ENCODE measurements around the gene HDAC5. TPM values are rescaled to one million over a fixed set of nuclear protein-coding genes. Genes with fewer than 3 reads are reported as not detected.
"Not testable (repeated sequence)": the region's sequence is repeated elsewhere in the genome, so short reads cannot be mapped to it uniquely, and the experiment has no call there.

The HDAC5 gene
- total RNA-seq, 3 donors from 2014 or later = 18.9 to 48.3 (median 32.4) TPM

DNA sequence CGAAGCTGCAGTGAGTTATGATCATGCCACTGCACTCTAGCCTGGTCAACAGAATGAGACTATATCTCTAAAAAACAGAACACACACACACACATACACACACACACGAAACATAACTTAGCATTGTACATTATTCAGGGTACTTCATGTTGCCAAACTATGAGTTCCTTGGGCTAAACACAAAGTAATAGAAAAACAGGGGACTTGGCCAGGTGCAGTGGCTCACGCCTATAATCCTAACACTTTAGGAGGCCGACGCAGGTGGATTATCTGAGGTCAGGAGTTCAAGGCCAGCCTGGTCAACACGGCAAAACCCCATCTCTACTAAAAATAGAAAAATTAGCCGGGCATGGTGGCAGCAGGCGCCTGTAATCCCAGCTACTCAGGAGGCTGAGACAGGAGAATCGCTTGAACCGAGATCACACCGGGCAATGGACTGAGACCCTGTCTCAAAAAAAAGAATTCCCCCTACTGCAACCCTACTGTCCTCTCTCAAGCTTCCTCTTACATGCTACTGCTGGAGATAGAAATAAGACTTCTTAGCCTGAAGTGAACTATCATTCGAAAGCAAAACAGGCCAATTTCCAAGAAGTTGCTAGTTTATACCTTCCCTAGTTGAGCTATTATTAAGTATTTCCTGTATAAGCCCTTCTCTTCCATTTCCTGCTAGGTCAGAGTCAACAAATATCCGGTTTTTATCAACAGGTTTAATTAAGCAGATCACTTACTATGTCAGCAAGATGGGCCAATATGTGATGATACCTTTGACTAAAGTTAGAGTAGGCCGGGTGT lies 64.1 kb downstream of the HDAC5 start:
- intact Hi-C loops (cut with DNase I, micrococcal nuclease) = no loop called here
- Histone ChIP-seq H3K9me3 (no peaks in the 10 kb centered on the region), H3K4me1 (ENCODE audit: low read depth) (no peaks in the 10 kb centered on the region), H3K4me3 (no peak overlapping the region), H3K36me3 (ENCODE audit: low read depth) (no peaks in the 10 kb centered on the region)
- TF ChIP-seq, protein P1, sequence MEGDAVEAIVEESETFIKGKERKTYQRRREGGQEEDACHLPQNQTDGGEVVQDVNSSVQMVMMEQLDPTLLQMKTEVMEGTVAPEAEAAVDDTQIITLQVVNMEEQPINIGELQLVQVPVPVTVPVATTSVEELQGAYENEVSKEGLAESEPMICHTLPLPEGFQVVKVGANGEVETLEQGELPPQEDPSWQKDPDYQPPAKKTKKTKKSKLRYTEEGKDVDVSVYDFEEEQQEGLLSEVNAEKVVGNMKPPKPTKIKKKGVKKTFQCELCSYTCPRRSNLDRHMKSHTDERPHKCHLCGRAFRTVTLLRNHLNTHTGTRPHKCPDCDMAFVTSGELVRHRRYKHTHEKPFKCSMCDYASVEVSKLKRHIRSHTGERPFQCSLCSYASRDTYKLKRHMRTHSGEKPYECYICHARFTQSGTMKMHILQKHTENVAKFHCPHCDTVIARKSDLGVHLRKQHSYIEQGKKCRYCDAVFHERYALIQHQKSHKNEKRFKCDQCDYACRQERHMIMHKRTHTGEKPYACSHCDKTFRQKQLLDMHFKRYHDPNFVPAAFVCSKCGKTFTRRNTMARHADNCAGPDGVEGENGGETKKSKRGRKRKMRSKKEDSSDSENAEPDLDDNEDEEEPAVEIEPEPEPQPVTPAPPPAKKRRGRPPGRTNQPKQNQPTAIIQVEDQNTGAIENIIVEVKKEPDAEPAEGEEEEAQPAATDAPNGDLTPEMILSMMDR (IDR thresholded peaks at IDR 0.05) = no peak
- DNase-seq (no peak), ATAC-seq (no peak)

DNA sequence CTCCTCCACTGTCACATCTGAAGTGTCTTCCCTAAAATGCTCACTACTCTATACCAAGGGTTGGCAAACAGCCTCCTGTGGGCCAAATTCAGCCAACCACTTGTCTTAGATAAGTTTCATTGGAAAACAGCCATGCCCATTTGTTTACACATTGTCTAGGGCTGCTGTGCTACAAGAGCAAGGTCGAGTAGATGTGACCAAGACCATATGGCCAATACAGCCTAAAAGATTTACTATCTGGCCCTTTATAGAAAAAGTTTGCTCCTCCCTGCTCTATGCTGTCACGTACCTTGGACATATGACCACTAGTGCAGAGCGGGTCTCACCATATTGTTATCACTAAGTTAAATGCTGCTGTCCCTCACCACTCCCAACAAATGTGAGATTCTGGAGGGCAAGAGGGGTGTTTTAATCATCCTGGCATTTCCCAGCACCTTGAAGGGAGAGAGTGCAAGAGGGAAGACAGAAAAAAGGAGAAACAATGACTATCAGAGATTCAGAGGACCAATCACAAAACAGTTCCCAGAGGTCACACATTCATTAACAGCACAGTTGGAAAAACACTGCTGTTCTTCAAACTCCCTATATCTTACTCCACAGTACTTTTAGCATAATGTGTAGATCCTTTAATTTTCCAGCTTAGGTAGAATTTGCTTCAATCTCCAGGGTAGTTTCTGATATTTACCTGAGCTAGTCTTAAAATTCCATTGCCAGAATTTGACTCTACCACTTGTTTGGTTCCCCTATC lies 70.1 kb downstream of the HDAC5 start:
- Histone ChIP-seq H3K9me3 (no peaks in the 10 kb centered on the region), H3K36me3 (ENCODE audit: low read depth) (no peaks in the 10 kb centered on the region), H3K4me3 (no peak overlapping the region), H3K4me1 (ENCODE audit: low read depth) (no peaks in the 10 kb centered on the region)
- TF ChIP-seq, protein P1 (IDR thresholded peaks at IDR 0.05) = no peak
- no peak for DNase-seq
- intact Hi-C loops (cut with DNase I, micrococcal nuclease) = no loop called here
- peak; percentile 65 for ATAC-seq

DNA sequence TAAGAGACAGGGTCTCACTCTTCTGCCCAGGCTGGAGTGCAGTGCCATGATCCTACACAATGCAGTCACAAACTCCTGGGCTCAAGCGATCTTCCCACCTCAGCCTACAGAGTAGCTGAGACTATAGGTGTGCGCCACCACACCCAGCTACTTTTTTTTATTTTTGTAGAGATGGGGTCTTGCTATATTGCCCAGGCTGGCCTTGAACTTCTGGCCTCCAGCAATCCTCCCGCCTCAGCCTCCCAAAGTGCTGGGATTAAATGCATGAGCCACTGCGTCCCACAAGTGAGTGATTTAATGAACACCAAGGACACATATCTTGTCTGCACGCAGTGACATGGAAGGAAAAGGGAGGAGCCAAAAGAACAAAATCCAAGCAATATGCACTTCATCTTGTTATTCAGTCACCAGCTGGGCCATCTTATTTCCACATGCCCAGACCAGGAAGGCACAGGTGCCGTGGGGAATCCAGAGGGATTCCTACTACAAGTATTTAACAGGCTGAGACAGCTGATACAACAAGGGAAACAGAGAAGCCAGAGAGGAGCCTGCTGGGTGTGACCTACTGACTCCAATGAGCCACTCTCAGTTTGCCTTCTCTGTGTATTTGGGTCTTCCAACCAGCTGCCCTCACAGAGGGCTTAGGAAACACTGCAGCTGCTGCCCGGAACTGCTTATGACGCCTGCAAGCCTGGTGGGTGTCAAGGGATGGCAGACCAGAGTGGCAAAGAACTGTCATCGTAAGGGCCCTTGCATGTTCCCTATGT lies 74.0 kb downstream of the HDAC5 start:
- Histone ChIP-seq H3K4me3 (no peak overlapping the region), H3K4me1 (ENCODE audit: low read depth) (no peaks in the 10 kb centered on the region), H3K9me3 (no peaks in the 10 kb centered on the region), H3K36me3 (ENCODE audit: low read depth) (no peaks in the 10 kb centered on the region)
- DNase-seq (no peak), ATAC-seq (no peak)
- intact Hi-C loops (cut with DNase I, micrococcal nuclease) = no loop called here
- TF ChIP-seq, protein P1 (IDR thresholded peaks at IDR 0.05) = no peak

DNA sequence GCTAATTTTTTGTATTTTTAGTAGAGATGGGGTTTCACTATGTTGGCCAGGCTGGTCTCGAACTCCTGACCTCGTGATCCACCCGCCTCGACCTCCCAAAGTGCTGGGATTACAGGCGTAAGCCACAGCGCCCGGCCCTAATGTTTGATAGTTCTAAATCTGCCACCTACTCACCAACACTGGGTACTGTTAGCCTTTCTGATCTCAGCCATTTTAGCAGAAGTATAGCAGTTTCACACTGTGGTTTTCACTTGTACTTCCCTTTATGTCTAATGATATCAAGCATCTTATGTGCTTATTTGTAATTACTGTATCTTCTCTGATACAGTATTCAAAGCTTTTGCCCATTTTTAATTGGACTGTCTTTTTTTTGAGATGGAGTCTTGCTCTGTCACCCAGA lies 76.5 kb downstream of the HDAC5 start:
- H3K4me3 ChIP-seq; ATAC-seq; intact Hi-C loops (cut with DNase I, micrococcal nuclease): not testable (repeated sequence)

DNA sequence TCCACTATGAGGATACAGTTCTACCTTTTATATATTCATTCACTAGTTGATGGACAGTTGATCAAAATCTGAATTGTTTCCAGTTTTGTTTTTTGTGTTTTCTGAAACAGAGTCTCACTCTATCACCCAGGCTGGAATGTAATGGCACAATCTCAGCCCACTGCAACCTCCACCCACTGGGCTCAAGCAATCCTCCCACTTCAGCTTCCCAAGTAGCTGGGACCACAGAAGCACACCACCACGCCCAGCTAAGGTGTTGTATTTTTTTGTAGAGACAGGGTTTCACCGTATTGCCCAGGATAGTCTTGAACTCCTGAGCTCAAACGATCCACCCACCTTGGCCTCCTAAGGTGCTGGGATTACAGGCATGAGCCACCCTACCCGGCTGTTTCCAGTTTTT lies 78.0 kb downstream of the HDAC5 start:
- TF ChIP-seq, protein P1 (IDR thresholded peaks at IDR 0.05) = no peak
- intact Hi-C loops (cut with DNase I, micrococcal nuclease) = no loop called here
- Histone ChIP-seq H3K4me1 (ENCODE audit: low read depth) (no peaks in the 10 kb centered on the region), H3K4me3 (no peak overlapping the region), H3K9me3 (no peaks in the 10 kb centered on the region), H3K36me3 (ENCODE audit: low read depth) (no peaks in the 10 kb centered on the region)
- ATAC-seq (no peak), DNase-seq (no peak)

More for the DNA sequence above, 76.5 kb downstream of the HDAC5 start:
- H3K36me3 ChIP-seq (ENCODE audit: low read depth); H3K4me1 ChIP-seq (ENCODE audit: low read depth); H3K9me3 ChIP-seq; DNase-seq: not testable (repeated sequence)
